A549 (cell line): ENCODE results near the gene XPC. TPM values are rescaled to one million over a fixed set of nuclear protein-coding genes. Genes with fewer than 3 reads are reported as not detected.

Experiments used
- ATAC-seq, 2 experiments: fragments of 200-7000 bp in 1 of 2; fragments of >200 bp in 1 of 2; cut with Nextera tagmentation in 1 of 2; cut with Tn5 transposase in 1 of 2; 3 replicates each; pipeline versions ENCODE4 v1.8.0 to v1.9.1; 2018 to 2020; ENCODE audit warnings: mild to moderate bottlenecking in 1 of 2, moderate library complexity in 1 of 2
- CTCF ChIA-PET: fragments of 300-600 bp; sonication (Branson Sonifier 250); formaldehyde crosslinking; extraction: SDS; loops from one replicate; lab custom pipeline; 2021; ENCODE audit warnings: antibody characterized with exemption, inconsistent platforms; lab: Yijun Ruan, JAX
- POLR2A ChIA-PET: fragments of 350-600 bp; formaldehyde crosslinking; extraction: SDS; loops from one replicate; lab custom pipeline; 2021; ENCODE audit warnings: antibody characterized with exemption, inconsistent platforms; lab: Yijun Ruan, JAX
- DNase-seq, 2 experiments: peaks; one replicate each; pipeline versions ENCODE4 v3.0.0 to v3.0.0-alpha.2; 2011 to 2016; ENCODE audit warnings: low read depth in 1 of 2, low spot score in 1 of 2
- FAIRE-seq: peaks from 2 replicates; lab custom pipeline; 2011; peaks lifted over from hg19 to GRCh38; lab: Jason Lieb, UNC
- H3K27ac ChIP-seq, 2 experiments: fragments of >200 bp; sonication (Bioruptor Twin); formaldehyde crosslinking; 3 replicates each; pipeline ENCODE4 v1.5.1; 2016 to 2017
- H3K4me1 ChIP-seq: fragments of >200 bp; sonication (Bioruptor Twin); formaldehyde crosslinking; 3 replicates; pipeline ENCODE4 v1.6.1; 2016
- H3K4me2 ChIP-seq: fragments of >200 bp; sonication (Bioruptor Twin); formaldehyde crosslinking; 3 replicates; pipeline ENCODE4 v1.6.1; 2016
- H3K4me3 ChIP-seq: fragments of >200 bp; sonication (Bioruptor Twin); formaldehyde crosslinking; 3 replicates; pipeline ENCODE4 v1.5.1; 2016
- H3K9me3 ChIP-seq: fragments of >200 bp; sonication (Bioruptor Twin); formaldehyde crosslinking; 3 replicates; pipeline ENCODE4 v1.6.1; 2016
- BCL3 ChIP-seq: fragments of >200 bp; sonication (Bioruptor Twin); formaldehyde crosslinking; IDR thresholded peaks from 3 replicates; pipeline ENCODE4 v1.6.1; 2016
- CHD2 ChIP-seq: fragments of 150-350 bp; IDR thresholded peaks from 2 replicates; pipeline ENCODE4 v1.6.1; 2014; ENCODE audit warnings: low read length; ENCODE audit not compliant: partially characterized antibody
- ELK1 ChIP-seq: fragments of 150-350 bp; IDR thresholded peaks from 2 replicates; pipeline ENCODE4 v1.6.1; 2014; ENCODE audit warnings: low read depth, mild to moderate bottlenecking, low read length
- FOSL2 ChIP-seq, 2 experiments: fragments of 450-650 bp in 1 of 2; fragments of >200 bp in 1 of 2; sonication (Bioruptor Twin) in 1 of 2; formaldehyde crosslinking; IDR thresholded peaks; 2 replicates each; pipeline versions ENCODE4 v1.5.0 to v1.6.1; 2016 to 2020; ENCODE audit warnings: mild to moderate bottlenecking in 1 of 2, moderate library complexity in 1 of 2
- GATA3 ChIP-seq: IDR thresholded peaks from 2 replicates; pipeline ENCODE4 v1.6.1; 2012; ENCODE audit warnings: borderline replicate concordance
- HOXA7 ChIP-seq: fragments of 250-450 bp; sonication (Bioruptor Pico); IDR thresholded peaks from 2 replicates; pipeline ENCODE4 v1.5.0; 2020; ENCODE audit warnings: mild to moderate bottlenecking, moderate library complexity
- HOXB5 ChIP-seq: fragments of 250-450 bp; sonication (Bioruptor Pico); IDR thresholded peaks from 2 replicates; pipeline ENCODE4 v1.5.0; 2020; ENCODE audit warnings: mild to moderate bottlenecking, moderate library complexity
- JUN ChIP-seq, 2 experiments: fragments of >200 bp; sonication (Bioruptor Twin); formaldehyde crosslinking; IDR thresholded peaks; 2 replicates in 1 of 2; 3 replicates in 1 of 2; pipeline ENCODE4 v1.6.1; 2016 to 2017
- KDM5A ChIP-seq: fragments of 200-600 bp; sonication (generic); IDR thresholded peaks from 2 replicates; pipeline ENCODE4 v1.6.1; 2016; ENCODE audit warnings: antibody characterized with exemption, mild to moderate bottlenecking
- MAFK ChIP-seq: fragments of 450-650 bp; IDR thresholded peaks from 2 replicates; pipeline ENCODE4 v1.6.1; 2014; ENCODE audit not compliant: partially characterized antibody
- MAX ChIP-seq: IDR thresholded peaks from 2 replicates; pipeline ENCODE4 v1.6.1; 2012
- MAZ ChIP-seq: fragments of 150-350 bp; IDR thresholded peaks from 2 replicates; pipeline ENCODE4 v1.6.1; 2014; ENCODE audit warnings: antibody characterized with exemption, low read depth, low read length, borderline replicate concordance
- MYC ChIP-seq: IDR thresholded peaks from 2 replicates; pipeline ENCODE4 v1.6.1; 2012; ENCODE audit warnings: mild to moderate bottlenecking, inconsistent platforms, low read length, improper control_type of control experiment, borderline replicate concordance
- PHF8 ChIP-seq: fragments of 200-600 bp; sonication (generic); IDR thresholded peaks from 2 replicates; pipeline ENCODE4 v1.6.1; 2016; ENCODE audit warnings: low read depth, mild to moderate bottlenecking, antibody characterized with exemption, moderate library complexity, borderline replicate concordance
- POLR2A ChIP-seq: IDR thresholded peaks from 2 replicates; pipeline ENCODE4 v1.6.1; 2012; ENCODE audit warnings: mild to moderate bottlenecking, low read length
- POLR2AphosphoS2 ChIP-seq: conservative IDR thresholded peaks from 2 replicates; pipeline ENCODE4 v1.6.1; 2012; ENCODE audit warnings: low read length, improper control_type of control experiment, inconsistent platforms
- RAD21 ChIP-seq, 2 experiments: fragments of >200 bp in 1 of 2; sonication (Bioruptor Twin) in 1 of 2; formaldehyde crosslinking in 1 of 2; IDR thresholded peaks in 1 of 2; conservative IDR thresholded peaks in 1 of 2; 2 replicates in 1 of 2; 3 replicates in 1 of 2; pipeline ENCODE4 v1.6.1; 2012 to 2018; ENCODE audit warnings: inconsistent platforms in 1 of 2
- REST ChIP-seq: fragments of 200-600 bp; sonication (generic); IDR thresholded peaks from 2 replicates; pipeline ENCODE4 v1.6.1; 2016; ENCODE audit warnings: antibody characterized with exemption, mild to moderate bottlenecking, moderate library complexity
- SMC3 ChIP-seq: fragments of >200 bp; sonication (Bioruptor Twin); formaldehyde crosslinking; IDR thresholded peaks from 3 replicates; pipeline ENCODE4 v1.6.1; 2018; ENCODE audit warnings: inconsistent platforms
- TFCP2L1 ChIP-seq: fragments of 250-450 bp; sonication (Bioruptor Pico); IDR thresholded peaks from 2 replicates; pipeline ENCODE4 v1.5.0; 2021; ENCODE audit warnings: mild to moderate bottlenecking
- ZFP36 ChIP-seq: fragments of 450-650 bp; IDR thresholded peaks from 2 replicates; pipeline ENCODE4 v1.6.1; 2014; ENCODE audit warnings: borderline replicate concordance; ENCODE audit not compliant: partially characterized antibody
- ZNF302 ChIP-seq: fragments of 250-450 bp; sonication (Bioruptor Pico); IDR thresholded peaks from 2 replicates; pipeline ENCODE4 v1.9.0; 2021; ENCODE audit warnings: inconsistent platforms, mild to moderate bottlenecking, moderate library complexity
- WGBS: methylation state at CpG from one replicate; pipeline ENCODE4 v1.1.6; 2017; ENCODE audit errors: missing lambda C conversion rate; 5-methylcytosine and 5-hydroxymethylcytosine counted together
- polyA minus RNA-seq: library from RNA; depleted of rRNA, polyadenylated mRNA; stranded (reverse); fragments of >200 nt; gene quantifications from 2 replicates; pipeline ENCODE4 v1.2.3, GENCODE V29; 2011; rRNA and poly(A)+ RNA removed
- polyA plus RNA-seq, 4 experiments: library from polyadenylated mRNA; depleted of rRNA in 3 of 4; stranded (reverse); fragments of >200 nt; fragmentation: RNase III in 1 of 4; extraction: RNeasy Plus Mini Kit Qiagen cat#74134 plus additional on column Dnase treatment in 1 of 4; gene quantifications; 2 replicates in 3 of 4; 3 replicates in 1 of 4; pipeline ENCODE4 v1.2.3, GENCODE V29; 2011 to 2017
- TF ChIP-seq, protein P1 (sequence below): fragments of >200 bp; sonication (Bioruptor Twin); formaldehyde crosslinking; IDR thresholded peaks from 3 replicates; pipeline ENCODE4 v1.5.1; 2016

The XPC gene
- polyA plus RNA-seq (2011; rRNA removed) (36.3 and 58.9 TPM in 2 replicates), polyA plus RNA-seq (2017; fragmentation: RNase III; extraction: RNeasy Plus Mini Kit Qiagen cat#74134 plus additional on column Dnase treatment) (33.8 to 35.4 TPM (median 34.4 TPM) in 3 replicates), polyA minus RNA-seq (33.0 and 37.9 TPM in 2 replicates)
- 21.1 and 22.1 TPM in 2 replicates for polyA plus RNA-seq (2012; cell fraction: cytosol; rRNA removed)
- polyA plus RNA-seq (2012; cell fraction: nucleus; rRNA removed), result 41.2 and 43.4 TPM in 2 replicates

GRCh38 chr3:14178247-14179113 is at the start of gene XPC, which contains the start of gene LSM3:
TSS of gene XPC (minus strand) at chr3:14178601. CDS start at chr3:14178568, 33 bp downstream.
TSS of gene LSM3 (plus strand) at chr3:14178817. CDS start at chr3:14178861, 44 bp downstream.
- POLR2A ChIA-PET, result interaction anchor here (0.5 to 2.0 kb wide), 29 partner anchors 8 to 473 kb away, joined by 3 to 41 read pairs (median 4); partner anchors contain the start of genes CCDC174, CHCHD4 and TMEM43
- CTCF ChIA-PET, result interaction anchor here (0.7 to 2.0 kb wide), 6 partner anchors 12 to 283 kb away, joined by 3 to 15 read pairs (median 3); partner anchors contain the start of genes CHCHD4 and TMEM43

More at GRCh38 chr3:14178247-14179113, at the start of gene XPC, which contains the start of gene LSM3:
- peak within 1 kb of the TSS; percentile 89 for H3K4me2 ChIP-seq
- peak within 1 kb of the TSS; percentile 95 to 97 for H3K27ac ChIP-seq
- peaks cover 41% of the 10 kb centered on the region for H3K4me1 ChIP-seq
- WGBS, result 2% methylated on average over 45 of the region's 78 CpGs
- no peaks in the 10 kb centered on the region for H3K9me3 ChIP-seq
- peak; percentile 96 for TF ChIP-seq BCL3
- TF ChIP-seq RAD21 (conservative IDR thresholded peaks at IDR 0.05 in 1 of 2, IDR thresholded peaks at IDR 0.05 in 1 of 2), result peak in 1 of 2 experiments; percentile 23; a peak in 1 of 5 replicates
- TF ChIP-seq, protein P1, sequence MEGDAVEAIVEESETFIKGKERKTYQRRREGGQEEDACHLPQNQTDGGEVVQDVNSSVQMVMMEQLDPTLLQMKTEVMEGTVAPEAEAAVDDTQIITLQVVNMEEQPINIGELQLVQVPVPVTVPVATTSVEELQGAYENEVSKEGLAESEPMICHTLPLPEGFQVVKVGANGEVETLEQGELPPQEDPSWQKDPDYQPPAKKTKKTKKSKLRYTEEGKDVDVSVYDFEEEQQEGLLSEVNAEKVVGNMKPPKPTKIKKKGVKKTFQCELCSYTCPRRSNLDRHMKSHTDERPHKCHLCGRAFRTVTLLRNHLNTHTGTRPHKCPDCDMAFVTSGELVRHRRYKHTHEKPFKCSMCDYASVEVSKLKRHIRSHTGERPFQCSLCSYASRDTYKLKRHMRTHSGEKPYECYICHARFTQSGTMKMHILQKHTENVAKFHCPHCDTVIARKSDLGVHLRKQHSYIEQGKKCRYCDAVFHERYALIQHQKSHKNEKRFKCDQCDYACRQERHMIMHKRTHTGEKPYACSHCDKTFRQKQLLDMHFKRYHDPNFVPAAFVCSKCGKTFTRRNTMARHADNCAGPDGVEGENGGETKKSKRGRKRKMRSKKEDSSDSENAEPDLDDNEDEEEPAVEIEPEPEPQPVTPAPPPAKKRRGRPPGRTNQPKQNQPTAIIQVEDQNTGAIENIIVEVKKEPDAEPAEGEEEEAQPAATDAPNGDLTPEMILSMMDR, result no peak
- peak; percentile 87 for TF ChIP-seq POLR2A
- TF ChIP-seq HOXB5 (CRISPR knock-in tag), result no peak
- peak; percentile 100 for TF ChIP-seq CHD2
- peak; percentile 95 for TF ChIP-seq KDM5A
- peak; percentile 96 for TF ChIP-seq PHF8
- peak; percentile 59; the same call in 1 of the 2 replicates for TF ChIP-seq GATA3
- no peak for TF ChIP-seq ELK1
- TF ChIP-seq TFCP2L1, result 0 out of 2 replicates have a peak, but pooled peaks have one; percentile 24
- TF ChIP-seq REST, result peak; percentile 100
- TF ChIP-seq JUN (IDR thresholded peaks at IDR 0.05), result peak; percentile 80 to 95
- TF ChIP-seq POLR2AphosphoS2, result no peak
- TF ChIP-seq SMC3, result 0 out of 3 replicates have a peak, but pooled peaks have one; percentile 21
- TF ChIP-seq MYC, result peak; percentile 62
- TF ChIP-seq HOXA7 (CRISPR knock-in tag), result no peak
- no peak for TF ChIP-seq ZNF302 (CRISPR knock-in tag)
- no peak for TF ChIP-seq ZFP36
- TF ChIP-seq MAFK, result peak; percentile 70
- TF ChIP-seq MAZ, result no peak
- peak; percentile 68 for TF ChIP-seq MAX
- TF ChIP-seq FOSL2 (IDR thresholded peaks at IDR 0.05), result no peak
- TF ChIP-seq FOSL2 (CRISPR knock-in tag; IDR thresholded peaks at IDR 0.05), result peak; percentile 63
- DNase-seq (peak; percentile 90 to 99), ATAC-seq (peak; percentile 94 to 98), FAIRE-seq (peak; percentile 72)
- peak within 1 kb of the TSS; percentile 71 for H3K4me3 ChIP-seq
